SK-N-DZ (cell line): ENCODE measurements around the gene CPS1.

Experiments
- DNase-seq: peaks from one replicate; pipeline ENCODE4 v3.0.0-alpha.2; 2015; ENCODE audit warnings: low spot score

CPS1 gene

DNA sequence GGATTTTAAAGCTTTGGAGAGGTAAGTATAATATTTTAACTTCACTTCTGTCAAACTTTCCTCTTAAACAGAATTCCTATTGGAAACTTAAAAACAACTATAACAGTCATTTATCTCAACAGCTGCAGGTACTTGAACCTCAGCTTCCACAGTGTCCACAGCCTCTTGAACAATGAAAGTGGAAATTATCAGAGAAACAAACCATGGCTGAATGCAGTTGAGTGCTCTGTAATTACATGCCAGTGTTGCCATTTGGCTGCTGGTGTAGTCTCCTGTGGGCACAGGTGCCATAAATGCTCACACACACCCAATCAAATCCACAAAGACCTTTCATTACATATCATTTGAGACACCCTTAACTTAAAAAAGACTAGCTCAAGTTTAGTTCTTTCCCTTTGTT is 125.1 kb downstream of the CPS1 start:
- DNase-seq: no peak

- DNase-seq: no peak
Observed at GRCh38 chr2:210686401-210686800, 130.0 kb downstream of the CPS1 start.

- no peak for DNase-seq
Observed at GRCh38 chr2:210687786-210688470, 131.5 kb downstream of the CPS1 start.

- no peak for DNase-seq
Observed at GRCh38 chr2:210707900-210708299, 151.5 kb downstream of the CPS1 start.

GRCh38 chr2:210713122-210713521 is 156.7 kb downstream of the CPS1 start:
- DNase-seq: peak; percentile 26

DNA sequence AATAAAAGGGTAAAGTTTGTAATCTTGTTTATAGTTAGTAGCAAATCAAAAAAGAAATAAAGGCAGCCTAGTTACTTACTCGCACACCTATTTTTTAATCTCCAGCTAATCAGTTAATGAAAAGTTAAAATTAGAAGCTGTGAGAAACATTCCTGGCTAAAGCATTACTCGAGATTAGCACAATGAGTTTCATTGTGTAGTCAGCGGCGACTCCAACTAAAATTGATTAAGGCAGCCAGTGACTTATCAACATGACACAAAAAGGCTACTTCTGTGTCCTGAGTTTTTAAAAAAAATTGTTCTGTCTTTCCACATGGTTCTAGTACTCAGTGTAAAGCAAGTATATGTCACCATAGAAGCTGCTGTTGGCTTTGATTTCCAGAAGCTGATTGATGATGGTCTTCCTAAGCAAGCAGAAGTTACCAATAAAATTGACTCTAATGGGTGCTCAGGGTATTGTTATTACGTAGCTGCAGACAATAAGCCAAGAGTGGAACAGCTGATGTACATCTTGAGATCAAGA is 159.2 kb downstream of the CPS1 start:
- DNase-seq: peak; percentile 1

DNA sequence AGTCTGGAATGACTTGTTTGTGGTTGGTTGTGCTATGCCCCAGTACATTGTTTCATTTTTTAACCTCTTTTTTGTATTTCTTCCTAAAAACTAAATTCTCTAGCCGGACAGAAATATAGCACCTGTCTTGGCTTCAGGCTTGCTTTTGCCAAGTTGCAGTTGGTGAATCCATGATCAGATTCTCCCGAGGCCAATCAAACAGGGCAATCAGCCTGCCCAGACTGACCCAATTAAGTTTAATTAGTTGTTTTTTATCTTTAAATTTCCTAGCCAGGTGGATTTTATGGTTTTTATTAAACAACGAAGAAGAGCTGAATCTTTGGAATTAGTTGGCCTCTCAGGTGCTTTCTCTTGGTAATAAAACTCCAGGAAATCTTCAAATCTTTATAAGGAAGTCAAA is 162.1 kb downstream of the CPS1 start:
- no peak for DNase-seq

DNA sequence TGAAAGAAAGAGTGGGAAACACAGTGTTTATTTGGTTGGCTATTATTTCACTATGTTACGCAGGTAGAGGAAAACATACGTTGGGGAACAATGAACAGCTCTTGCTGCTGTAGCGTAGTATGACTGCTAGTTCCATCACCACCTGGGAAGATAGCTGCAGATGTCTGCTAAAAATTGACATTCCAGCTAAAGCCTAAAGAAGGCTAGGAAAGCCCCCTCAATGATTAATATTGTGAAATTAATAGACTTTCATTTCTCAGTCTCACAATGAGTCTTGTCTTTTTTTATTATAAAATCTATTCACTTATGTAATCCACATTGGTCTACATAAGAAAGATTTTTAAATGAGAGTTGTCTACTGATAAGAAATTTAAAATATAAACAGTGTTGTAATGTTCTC is 165.7 kb downstream of the CPS1 start:
- no peak for DNase-seq

- DNase-seq: no peak
Observed at GRCh38 chr2:210727549-210727948, 171.2 kb downstream of the CPS1 start.
